Activated CD4-positive, CD25-positive, alpha-beta regulatory T cell (primary cell): ENCODE measurements around the gene MAMLD1.

Experiments
- DNase-seq, 4 experiments: peaks; one replicate each; lab custom pipeline; 2025; lab: John Stamatoyannopoulos, UW

Gene MAMLD1

GRCh38 chrX:150530821-150531220 is 167.7 kb downstream of the MAMLD1 start:
- DNase-seq = no peak

GRCh38 chrX:150531467-150531866 is 168.3 kb downstream of the MAMLD1 start:
- DNase-seq = no peak

GRCh38 chrX:150533863-150534262 is 170.7 kb downstream of the MAMLD1 start:
- no peak for DNase-seq

DNA sequence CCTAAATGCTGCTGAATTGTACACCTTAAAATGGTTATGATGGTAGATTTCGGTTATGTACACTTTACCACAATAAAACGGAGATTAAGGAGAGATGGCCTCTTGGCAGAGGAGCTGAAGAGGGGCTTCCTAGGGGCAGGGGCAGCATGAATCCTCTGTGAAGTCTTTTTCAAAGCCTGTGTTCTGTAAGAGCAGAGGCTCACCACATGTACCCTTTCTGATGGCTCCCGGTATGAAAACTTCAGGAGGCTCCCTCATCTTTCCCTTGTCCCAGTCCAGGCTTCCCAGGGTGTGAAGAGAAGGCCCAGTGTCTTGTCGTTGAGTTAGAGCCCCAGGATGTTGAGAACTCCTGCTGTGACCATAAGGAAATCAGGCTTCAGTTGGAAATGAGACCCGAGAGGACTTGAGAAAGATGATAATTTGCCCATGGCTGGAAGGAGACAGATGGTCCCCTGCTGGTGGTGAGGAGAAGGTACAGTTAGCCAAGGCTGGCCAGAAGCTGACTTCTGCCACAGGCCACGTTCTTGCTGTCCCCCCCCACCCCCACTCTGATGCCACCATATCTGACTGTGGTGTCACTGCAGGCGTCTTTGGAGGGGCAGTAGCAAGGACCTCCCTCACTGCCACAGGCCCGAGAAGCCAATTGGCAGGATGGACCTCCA is 173.5 kb downstream of the MAMLD1 start:
- DNase-seq = no peak

DNA sequence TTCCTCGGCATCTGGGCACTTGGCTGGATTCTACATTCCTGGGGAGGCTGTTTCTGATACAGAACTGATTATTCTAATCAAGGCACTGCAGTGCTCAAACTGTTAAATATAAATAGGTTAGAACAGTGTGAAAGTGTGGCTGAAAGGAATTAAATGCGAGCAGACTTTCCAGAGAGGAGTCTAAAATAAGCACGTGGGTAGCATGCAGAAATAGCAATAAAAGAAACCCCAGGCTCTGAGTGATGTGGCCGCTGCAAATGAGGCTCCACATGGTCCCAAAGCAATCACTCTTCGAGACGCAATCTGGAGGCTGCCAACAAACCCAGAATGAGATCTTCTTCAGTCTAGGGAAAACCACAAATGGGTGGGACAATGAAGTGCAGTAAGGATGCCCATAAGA is 174.7 kb downstream of the MAMLD1 start:
- DNase-seq = no peak

DNA sequence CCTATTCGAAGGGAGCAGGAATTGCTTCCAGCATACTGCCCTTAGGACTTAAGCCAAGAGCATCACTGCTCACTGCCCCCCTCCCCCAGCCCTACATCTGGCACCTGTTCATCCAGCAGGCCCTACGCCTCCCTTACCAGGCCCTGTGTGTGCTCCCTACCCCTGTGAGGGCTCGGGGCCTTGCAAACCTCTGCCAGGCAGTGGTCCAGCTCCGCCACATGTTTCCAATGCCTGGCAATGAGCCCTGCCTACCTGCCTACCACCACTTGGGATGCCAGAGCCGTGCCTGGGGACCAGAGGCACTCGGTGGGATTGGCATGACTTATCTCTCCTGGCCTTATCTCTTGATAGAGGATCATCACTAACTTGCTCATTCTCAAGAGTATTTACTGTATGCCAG is 177.8 kb downstream of the MAMLD1 start:
- no peak for DNase-seq

GRCh38 chrX:150542846-150543229 is 179.7 kb downstream of the MAMLD1 start:
- no peak for DNase-seq

- DNase-seq = no peak
These were observed 180.4 kb downstream of the MAMLD1 start for GRCh38 chrX:150543230-150544155.

- DNase-seq = no peak
These were observed 181.2 kb downstream of the MAMLD1 start for GRCh38 chrX:150544222-150544787.

DNA sequence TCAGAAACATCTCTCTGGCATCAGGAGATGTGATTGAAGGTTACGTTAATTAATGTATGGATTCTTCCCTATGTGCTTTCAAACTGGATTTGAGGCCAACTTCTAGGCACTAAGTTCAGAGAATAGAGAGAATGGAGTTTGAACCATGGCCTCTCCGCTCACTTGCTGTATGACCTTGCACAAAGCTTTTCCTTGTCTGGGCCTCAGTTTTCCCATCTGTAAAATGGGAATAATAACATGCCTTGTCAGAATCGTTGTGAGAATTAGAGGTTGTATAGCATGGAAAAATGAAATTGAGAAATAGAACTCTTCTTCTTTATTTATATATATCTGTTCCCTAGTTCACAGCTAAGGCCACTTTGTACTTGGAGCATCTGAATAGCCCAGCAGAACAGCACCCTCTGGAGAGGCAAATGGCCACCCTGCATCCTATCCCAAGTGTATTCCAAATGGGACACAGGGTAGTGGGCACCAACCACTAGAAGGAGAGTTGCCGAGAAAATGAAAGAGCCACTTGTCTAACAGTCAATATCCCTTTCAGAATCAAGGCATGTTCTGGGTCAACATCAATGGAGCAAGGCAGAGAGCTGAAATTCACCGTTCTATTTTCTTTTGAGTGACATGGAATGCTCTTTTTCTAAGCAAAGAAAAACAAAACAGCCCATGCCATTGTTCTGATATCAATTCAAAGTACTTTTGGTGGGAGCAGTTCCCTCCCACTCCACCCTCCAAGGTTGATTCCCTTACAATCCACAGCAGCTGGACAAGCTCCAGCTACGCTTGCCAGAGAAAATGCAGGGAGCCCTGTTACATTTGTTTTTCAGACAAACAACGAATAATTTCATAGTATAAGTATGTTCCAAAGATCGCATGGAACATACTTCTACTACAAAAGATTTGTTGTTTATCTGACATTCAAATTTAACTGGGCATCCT is 182.0 kb downstream of the MAMLD1 start:
- DNase-seq = no peak

GRCh38 chrX:150546711-150547153 is 183.6 kb downstream of the MAMLD1 start:
- no peak for DNase-seq

GRCh38 chrX:150547375-150548115 is 184.4 kb downstream of the MAMLD1 start:
- no peak for DNase-seq

GRCh38 chrX:150548251-150548650 is 185.1 kb downstream of the MAMLD1 start:
- DNase-seq = no peak

GRCh38 chrX:150548684-150549083 is 185.6 kb downstream of the MAMLD1 start:
- no peak for DNase-seq

DNA sequence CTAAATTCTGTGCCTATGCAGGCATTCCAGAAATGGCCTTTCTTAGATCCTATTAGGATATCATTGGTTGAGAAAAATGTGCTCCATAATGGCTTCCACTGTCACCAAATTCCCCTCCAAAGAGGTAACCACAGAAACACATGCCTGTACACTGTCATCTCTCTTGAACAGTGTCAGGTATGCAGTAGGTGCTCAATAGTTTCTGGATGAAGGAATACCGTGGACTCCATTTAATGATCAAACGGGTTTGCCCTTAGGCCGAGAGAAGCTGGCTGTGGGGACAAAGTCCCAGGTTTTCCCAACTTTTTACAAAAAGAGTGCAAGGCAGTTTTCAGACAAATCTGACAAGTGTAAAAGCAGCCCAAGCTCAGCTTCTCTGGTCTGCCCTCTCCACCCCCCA is 188.8 kb downstream of the MAMLD1 start:
- no peak for DNase-seq

DNA sequence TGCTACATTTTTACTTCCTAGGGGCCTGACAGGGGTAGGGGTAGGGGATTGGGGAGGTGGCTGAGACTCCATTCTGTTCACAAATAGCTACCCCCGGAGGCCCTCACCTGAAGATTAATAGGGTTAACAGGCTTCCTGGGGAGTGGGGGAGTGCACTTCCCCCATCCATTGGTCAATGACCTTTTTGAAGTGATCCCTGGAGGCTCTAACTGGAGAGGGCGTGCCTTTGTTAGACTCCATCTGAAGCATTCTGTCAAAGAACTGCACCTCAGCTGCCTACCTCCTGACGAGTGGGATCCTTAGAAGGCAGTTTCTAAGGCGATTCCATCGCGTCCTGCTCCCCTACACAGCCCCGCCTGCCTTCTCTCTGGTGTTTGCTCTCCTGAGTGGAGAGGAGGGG is 195.3 kb downstream of the MAMLD1 start:
- DNase-seq = no peak
